HL-60 (cell line): ENCODE data around the gene SMARCA2.

Experiments
- POLR2AphosphoS5 ChIP-seq: IDR thresholded peaks from 2 replicates; pipeline ENCODE4 v1.6.1; 2012; ENCODE audit warnings: low read depth
- TF ChIP-seq, protein P1 (sequence below): IDR thresholded peaks from one replicate; pipeline ENCODE4 v1.5.1; 2011; ENCODE audit warnings: low read length, control low read depth, inconsistent platforms; ENCODE audit not compliant: insufficient read depth
- TF ChIP-seq, protein P2 (sequence below): IDR thresholded peaks from 2 replicates; pipeline ENCODE4 v1.6.1; 2012; ENCODE audit warnings: low read depth; ENCODE audit not compliant: insufficient replicate concordance

GRCh38 chr9:2138646-2139045, 123.5 kb downstream of the SMARCA2 start:
- TF ChIP-seq, protein P1, sequence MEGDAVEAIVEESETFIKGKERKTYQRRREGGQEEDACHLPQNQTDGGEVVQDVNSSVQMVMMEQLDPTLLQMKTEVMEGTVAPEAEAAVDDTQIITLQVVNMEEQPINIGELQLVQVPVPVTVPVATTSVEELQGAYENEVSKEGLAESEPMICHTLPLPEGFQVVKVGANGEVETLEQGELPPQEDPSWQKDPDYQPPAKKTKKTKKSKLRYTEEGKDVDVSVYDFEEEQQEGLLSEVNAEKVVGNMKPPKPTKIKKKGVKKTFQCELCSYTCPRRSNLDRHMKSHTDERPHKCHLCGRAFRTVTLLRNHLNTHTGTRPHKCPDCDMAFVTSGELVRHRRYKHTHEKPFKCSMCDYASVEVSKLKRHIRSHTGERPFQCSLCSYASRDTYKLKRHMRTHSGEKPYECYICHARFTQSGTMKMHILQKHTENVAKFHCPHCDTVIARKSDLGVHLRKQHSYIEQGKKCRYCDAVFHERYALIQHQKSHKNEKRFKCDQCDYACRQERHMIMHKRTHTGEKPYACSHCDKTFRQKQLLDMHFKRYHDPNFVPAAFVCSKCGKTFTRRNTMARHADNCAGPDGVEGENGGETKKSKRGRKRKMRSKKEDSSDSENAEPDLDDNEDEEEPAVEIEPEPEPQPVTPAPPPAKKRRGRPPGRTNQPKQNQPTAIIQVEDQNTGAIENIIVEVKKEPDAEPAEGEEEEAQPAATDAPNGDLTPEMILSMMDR = no peak
- no peak for TF ChIP-seq POLR2AphosphoS5
- TF ChIP-seq, protein P2, sequence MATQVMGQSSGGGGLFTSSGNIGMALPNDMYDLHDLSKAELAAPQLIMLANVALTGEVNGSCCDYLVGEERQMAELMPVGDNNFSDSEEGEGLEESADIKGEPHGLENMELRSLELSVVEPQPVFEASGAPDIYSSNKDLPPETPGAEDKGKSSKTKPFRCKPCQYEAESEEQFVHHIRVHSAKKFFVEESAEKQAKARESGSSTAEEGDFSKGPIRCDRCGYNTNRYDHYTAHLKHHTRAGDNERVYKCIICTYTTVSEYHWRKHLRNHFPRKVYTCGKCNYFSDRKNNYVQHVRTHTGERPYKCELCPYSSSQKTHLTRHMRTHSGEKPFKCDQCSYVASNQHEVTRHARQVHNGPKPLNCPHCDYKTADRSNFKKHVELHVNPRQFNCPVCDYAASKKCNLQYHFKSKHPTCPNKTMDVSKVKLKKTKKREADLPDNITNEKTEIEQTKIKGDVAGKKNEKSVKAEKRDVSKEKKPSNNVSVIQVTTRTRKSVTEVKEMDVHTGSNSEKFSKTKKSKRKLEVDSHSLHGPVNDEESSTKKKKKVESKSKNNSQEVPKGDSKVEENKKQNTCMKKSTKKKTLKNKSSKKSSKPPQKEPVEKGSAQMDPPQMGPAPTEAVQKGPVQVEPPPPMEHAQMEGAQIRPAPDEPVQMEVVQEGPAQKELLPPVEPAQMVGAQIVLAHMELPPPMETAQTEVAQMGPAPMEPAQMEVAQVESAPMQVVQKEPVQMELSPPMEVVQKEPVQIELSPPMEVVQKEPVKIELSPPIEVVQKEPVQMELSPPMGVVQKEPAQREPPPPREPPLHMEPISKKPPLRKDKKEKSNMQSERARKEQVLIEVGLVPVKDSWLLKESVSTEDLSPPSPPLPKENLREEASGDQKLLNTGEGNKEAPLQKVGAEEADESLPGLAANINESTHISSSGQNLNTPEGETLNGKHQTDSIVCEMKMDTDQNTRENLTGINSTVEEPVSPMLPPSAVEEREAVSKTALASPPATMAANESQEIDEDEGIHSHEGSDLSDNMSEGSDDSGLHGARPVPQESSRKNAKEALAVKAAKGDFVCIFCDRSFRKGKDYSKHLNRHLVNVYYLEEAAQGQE = no peak
